Liver (tissue), 9 donors: Measurements from ENCODE around the gene C14orf93. TPM values are rescaled to one million over a fixed set of nuclear protein-coding genes. Genes with fewer than 3 reads are reported as not detected.

Experiments
- DNase-seq: peaks from one replicate; pipeline ENCODE4 v3.0.0-alpha.2; 2017; ENCODE audit warnings: low spot score
- H3K27ac ChIP-seq, 2 donors: one replicate each; pipeline ENCODE4 v1.7.0; 2013; ENCODE audit warnings: inconsistent platforms in 2 of 2, low read length in 2 of 2, control low read depth in 1 of 2, low read depth in 1 of 2, mild to moderate bottlenecking in 1 of 2
- H3K27me3 ChIP-seq, 4 donors: one replicate each; pipeline versions ENCODE4 v1.6.1 to v1.7.0; 2013; ENCODE audit warnings: low read length in 3 of 4, inconsistent platforms in 1 of 4, mild to moderate bottlenecking in 1 of 4, moderate library complexity in 1 of 4; ENCODE audit not compliant: control insufficient read depth in 4 of 4, insufficient read depth in 4 of 4
- H3K36me3 ChIP-seq, 4 donors: one replicate each; pipeline versions ENCODE4 v1.6.1 to v1.7.0; 2013; ENCODE audit warnings: low read length in 3 of 4, mild to moderate bottlenecking in 3 of 4, low read depth in 1 of 4, moderate library complexity in 1 of 4; ENCODE audit not compliant: control insufficient read depth in 4 of 4, insufficient read depth in 3 of 4
- H3K4me1 ChIP-seq, 4 donors: one replicate each; pipeline versions ENCODE4 v1.6.1 to v1.7.0; 2013; ENCODE audit warnings: low read length in 3 of 4, mild to moderate bottlenecking in 3 of 4, moderate library complexity in 1 of 4; ENCODE audit not compliant: control insufficient read depth in 4 of 4, insufficient read depth in 4 of 4
- H3K4me3 ChIP-seq, 3 donors: one replicate each; pipeline versions ENCODE4 v1.6.1 to v1.7.0; 2013; ENCODE audit warnings: low read length in 3 of 3, control low read depth in 1 of 3, low read depth in 1 of 3, mild to moderate bottlenecking in 1 of 3
- H3K9ac ChIP-seq, 2 donors: one replicate each; pipeline ENCODE4 v1.7.0; 2013; ENCODE audit warnings: low read length in 2 of 2, mild to moderate bottlenecking in 2 of 2, moderate library complexity in 2 of 2, control low read depth in 1 of 2, low read depth in 1 of 2
- H3K9me3 ChIP-seq, 4 donors: one replicate each; pipeline versions ENCODE4 v1.6.1 to v1.7.0; 2013; ENCODE audit warnings: low read length in 3 of 4; ENCODE audit not compliant: control insufficient read depth in 4 of 4
- EGR1 ChIP-seq, 2 donors: IDR thresholded peaks; 2 replicates each; pipeline ENCODE4 v1.6.1; 2016 to 2018; ENCODE audit warnings: antibody characterized with exemption in 2 of 2, low read depth in 2 of 2
- FOXA1 ChIP-seq: IDR thresholded peaks from 2 replicates; pipeline ENCODE4 v1.6.1; 2016; ENCODE audit warnings: antibody characterized with exemption
- FOXA2 ChIP-seq: IDR thresholded peaks from 2 replicates; pipeline ENCODE4 v1.6.1; 2016; ENCODE audit warnings: antibody characterized with exemption
- GABPA ChIP-seq, 2 donors: IDR thresholded peaks in 1 of 2; conservative IDR thresholded peaks in 1 of 2; 2 replicates each; pipeline ENCODE4 v1.6.1; 2016; ENCODE audit warnings: antibody characterized with exemption in 2 of 2, mild to moderate bottlenecking in 1 of 2, moderate library complexity in 1 of 2
- HNF4A ChIP-seq, 2 donors: conservative IDR thresholded peaks; 2 replicates each; pipeline ENCODE4 v1.6.1; 2016; ENCODE audit warnings: antibody characterized with exemption in 2 of 2, mild to moderate bottlenecking in 2 of 2
- NR2F2 ChIP-seq: IDR thresholded peaks from 2 replicates; pipeline ENCODE4 v1.6.1; 2016; ENCODE audit warnings: antibody characterized with exemption
- RAD21 ChIP-seq, 2 donors: IDR thresholded peaks; 2 replicates each; pipeline ENCODE4 v1.6.1; 2016; ENCODE audit warnings: antibody characterized with exemption in 2 of 2, mild to moderate bottlenecking in 2 of 2
- RXRA ChIP-seq, 2 donors: IDR thresholded peaks; 2 replicates each; pipeline ENCODE4 v1.6.1; 2017 to 2018; ENCODE audit warnings: antibody characterized with exemption in 2 of 2, mild to moderate bottlenecking in 1 of 2
- SP1 ChIP-seq: IDR thresholded peaks from 2 replicates; pipeline ENCODE4 v1.6.1; 2018; ENCODE audit warnings: antibody characterized with exemption, mild to moderate bottlenecking
- TAF1 ChIP-seq: conservative IDR thresholded peaks from 2 replicates; pipeline ENCODE4 v1.6.1; 2016; ENCODE audit warnings: antibody characterized with exemption, mild to moderate bottlenecking
- YY1 ChIP-seq: IDR thresholded peaks from 2 replicates; pipeline ENCODE4 v1.6.1; 2016; ENCODE audit warnings: antibody characterized with exemption, mild to moderate bottlenecking
- WGBS: extraction: QIAGEN DNeasy Blood & Tissue Kit; methylation state at CpG from one replicate; pipeline ENCODE4 v1.1.7; 2013; 5-methylcytosine and 5-hydroxymethylcytosine counted together
- polyA plus RNA-seq, 2 donors: library from polyadenylated mRNA; stranded (reverse) in 1 of 2; unstranded in 1 of 2; fragments of 200-250 nt in 1 of 2; fragments of >200 nt in 1 of 2; fragmentation: Nextera tagmentation in 1 of 2; extraction: Ambion mirVana in 1 of 2; gene quantifications; one replicate each; pipeline versions ENCODE4 v1.2.1 to v1.2.3, GENCODE V29; 2013 to 2015
- total RNA-seq, 2 donors: library from RNA; depleted of rRNA; stranded (reverse); fragments of >200 nt; gene quantifications; one replicate each; pipeline ENCODE4 v1.2.3, GENCODE V29; 2014
- TF ChIP-seq, protein P1 (sequence below): IDR thresholded peaks from 2 replicates; pipeline ENCODE4 v1.6.1; 2016; ENCODE audit warnings: antibody characterized with exemption, mild to moderate bottlenecking
- TF ChIP-seq, protein P2 (sequence below): IDR thresholded peaks from 2 replicates; pipeline ENCODE4 v1.6.1; 2016; ENCODE audit warnings: antibody characterized with exemption
- TF ChIP-seq, protein P3 (sequence below): fragments of 150-350 bp; IDR thresholded peaks from 2 replicates; pipeline ENCODE4 v1.5.1; 2017; ENCODE audit warnings: improper control_type of control experiment, low read depth, low read length; ENCODE audit not compliant: missing input control
- TF ChIP-seq, protein P4 (sequence below): IDR thresholded peaks from 2 replicates; pipeline ENCODE4 v1.6.1; 2016; ENCODE audit warnings: antibody characterized with exemption
- TF ChIP-seq, protein P5 (sequence below): IDR thresholded peaks from 2 replicates; pipeline ENCODE4 v1.6.1; 2016; ENCODE audit warnings: antibody characterized with exemption
- donor health status: healthy.
- donor health status: healthy.
- donor health status: healthy.
- donor health status: healthy.
- donor health status: healthy.

Gene C14orf93
- total and polyA plus RNA-seq, 4 donors: 2.1 to 7.1 (median 3.4) TPM

DNA sequence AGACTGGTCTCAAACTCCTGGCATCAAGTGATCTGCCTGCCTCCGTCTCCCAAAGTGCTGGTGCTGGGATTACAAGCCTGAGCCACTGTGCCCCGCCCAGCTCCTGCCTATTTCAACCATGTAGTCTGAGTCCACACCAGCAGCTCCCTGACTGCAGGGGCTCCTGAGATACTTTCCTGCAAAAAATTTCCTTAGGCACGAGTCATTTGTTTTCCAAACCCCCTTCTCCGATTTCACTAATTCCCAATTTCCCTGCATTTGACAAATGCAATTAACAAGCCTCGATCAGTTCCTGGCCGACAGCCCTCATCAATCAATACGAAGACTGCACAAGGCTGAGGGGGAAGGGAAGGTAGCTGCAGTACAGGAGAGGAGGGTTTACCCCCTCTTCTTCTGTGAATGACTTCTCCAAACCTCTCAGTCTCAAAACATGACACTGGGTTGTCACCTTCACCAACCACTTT lies 14.7 kb upstream of the C14orf93 start:
- H3K4me3 ChIP-seq: no peak overlapping the region
- WGBS: 68% methylated on average over 7 of the region's 7 CpGs
- no peak overlapping the region for H3K27ac ChIP-seq
- DNase-seq: no peak
- no peaks in the 10 kb centered on the region for H3K9me3 ChIP-seq
- no peak overlapping the region for H3K9ac ChIP-seq
- TF ChIP-seq, protein P1, sequence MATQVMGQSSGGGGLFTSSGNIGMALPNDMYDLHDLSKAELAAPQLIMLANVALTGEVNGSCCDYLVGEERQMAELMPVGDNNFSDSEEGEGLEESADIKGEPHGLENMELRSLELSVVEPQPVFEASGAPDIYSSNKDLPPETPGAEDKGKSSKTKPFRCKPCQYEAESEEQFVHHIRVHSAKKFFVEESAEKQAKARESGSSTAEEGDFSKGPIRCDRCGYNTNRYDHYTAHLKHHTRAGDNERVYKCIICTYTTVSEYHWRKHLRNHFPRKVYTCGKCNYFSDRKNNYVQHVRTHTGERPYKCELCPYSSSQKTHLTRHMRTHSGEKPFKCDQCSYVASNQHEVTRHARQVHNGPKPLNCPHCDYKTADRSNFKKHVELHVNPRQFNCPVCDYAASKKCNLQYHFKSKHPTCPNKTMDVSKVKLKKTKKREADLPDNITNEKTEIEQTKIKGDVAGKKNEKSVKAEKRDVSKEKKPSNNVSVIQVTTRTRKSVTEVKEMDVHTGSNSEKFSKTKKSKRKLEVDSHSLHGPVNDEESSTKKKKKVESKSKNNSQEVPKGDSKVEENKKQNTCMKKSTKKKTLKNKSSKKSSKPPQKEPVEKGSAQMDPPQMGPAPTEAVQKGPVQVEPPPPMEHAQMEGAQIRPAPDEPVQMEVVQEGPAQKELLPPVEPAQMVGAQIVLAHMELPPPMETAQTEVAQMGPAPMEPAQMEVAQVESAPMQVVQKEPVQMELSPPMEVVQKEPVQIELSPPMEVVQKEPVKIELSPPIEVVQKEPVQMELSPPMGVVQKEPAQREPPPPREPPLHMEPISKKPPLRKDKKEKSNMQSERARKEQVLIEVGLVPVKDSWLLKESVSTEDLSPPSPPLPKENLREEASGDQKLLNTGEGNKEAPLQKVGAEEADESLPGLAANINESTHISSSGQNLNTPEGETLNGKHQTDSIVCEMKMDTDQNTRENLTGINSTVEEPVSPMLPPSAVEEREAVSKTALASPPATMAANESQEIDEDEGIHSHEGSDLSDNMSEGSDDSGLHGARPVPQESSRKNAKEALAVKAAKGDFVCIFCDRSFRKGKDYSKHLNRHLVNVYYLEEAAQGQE: no peak
- TF ChIP-seq TAF1: no peak
- TF ChIP-seq, protein P2, sequence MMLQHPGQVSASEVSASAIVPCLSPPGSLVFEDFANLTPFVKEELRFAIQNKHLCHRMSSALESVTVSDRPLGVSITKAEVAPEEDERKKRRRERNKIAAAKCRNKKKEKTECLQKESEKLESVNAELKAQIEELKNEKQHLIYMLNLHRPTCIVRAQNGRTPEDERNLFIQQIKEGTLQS: no peak
- TF ChIP-seq, protein P3, sequence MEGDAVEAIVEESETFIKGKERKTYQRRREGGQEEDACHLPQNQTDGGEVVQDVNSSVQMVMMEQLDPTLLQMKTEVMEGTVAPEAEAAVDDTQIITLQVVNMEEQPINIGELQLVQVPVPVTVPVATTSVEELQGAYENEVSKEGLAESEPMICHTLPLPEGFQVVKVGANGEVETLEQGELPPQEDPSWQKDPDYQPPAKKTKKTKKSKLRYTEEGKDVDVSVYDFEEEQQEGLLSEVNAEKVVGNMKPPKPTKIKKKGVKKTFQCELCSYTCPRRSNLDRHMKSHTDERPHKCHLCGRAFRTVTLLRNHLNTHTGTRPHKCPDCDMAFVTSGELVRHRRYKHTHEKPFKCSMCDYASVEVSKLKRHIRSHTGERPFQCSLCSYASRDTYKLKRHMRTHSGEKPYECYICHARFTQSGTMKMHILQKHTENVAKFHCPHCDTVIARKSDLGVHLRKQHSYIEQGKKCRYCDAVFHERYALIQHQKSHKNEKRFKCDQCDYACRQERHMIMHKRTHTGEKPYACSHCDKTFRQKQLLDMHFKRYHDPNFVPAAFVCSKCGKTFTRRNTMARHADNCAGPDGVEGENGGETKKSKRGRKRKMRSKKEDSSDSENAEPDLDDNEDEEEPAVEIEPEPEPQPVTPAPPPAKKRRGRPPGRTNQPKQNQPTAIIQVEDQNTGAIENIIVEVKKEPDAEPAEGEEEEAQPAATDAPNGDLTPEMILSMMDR: no peak
- TF ChIP-seq, protein P4, sequence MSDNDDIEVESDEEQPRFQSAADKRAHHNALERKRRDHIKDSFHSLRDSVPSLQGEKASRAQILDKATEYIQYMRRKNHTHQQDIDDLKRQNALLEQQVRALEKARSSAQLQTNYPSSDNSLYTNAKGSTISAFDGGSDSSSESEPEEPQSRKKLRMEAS: no peak
- TF ChIP-seq RXRA (IDR thresholded peaks at IDR 0.05): no peak
- TF ChIP-seq FOXA2: no peak
- no peak for TF ChIP-seq EGR1 (IDR thresholded peaks at IDR 0.05; ENCODE audit: low read depth in 2 of 2)
- no peak for TF ChIP-seq YY1
- H3K4me1 ChIP-seq: peaks cover 0 to 2% (median 0%) of the 10 kb centered on the region in 4 donors
- H3K27me3 ChIP-seq: no peaks in the 10 kb centered on the region
- H3K36me3 ChIP-seq: peaks cover 5 to 28% (median 12%) of the 10 kb centered on the region in 4 donors

DNA sequence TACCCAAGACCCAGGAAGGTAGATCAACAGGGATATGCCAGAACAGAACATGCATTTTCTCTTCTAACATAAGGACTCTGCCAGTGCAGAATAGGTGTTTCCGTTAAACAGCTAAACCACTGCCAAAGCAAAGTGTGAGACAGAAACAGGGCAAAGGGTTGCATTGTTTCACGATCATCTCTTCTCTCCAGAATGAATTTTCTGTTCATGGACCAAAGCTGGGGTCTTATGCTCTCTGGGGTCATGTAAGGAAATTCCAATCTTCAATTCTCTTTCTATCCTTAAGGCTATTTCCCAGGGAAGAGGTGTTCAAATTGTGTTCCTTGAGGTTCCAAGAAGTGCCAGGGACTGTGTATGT lies 13.8 kb upstream of the C14orf93 start:
- no peak for DNase-seq
- WGBS: 92% methylated on average over 2 of the region's 2 CpGs
- H3K9ac ChIP-seq: no peak overlapping the region
- peaks cover 3 to 23% (median 10%) of the 10 kb centered on the region in 4 donors for H3K36me3 ChIP-seq
- H3K27me3 ChIP-seq: no peaks in the 10 kb centered on the region
- no peak overlapping the region for H3K4me3 ChIP-seq
- peaks cover 0 to 2% (median 0%) of the 10 kb centered on the region in 4 donors for H3K4me1 ChIP-seq
- H3K9me3 ChIP-seq: no peaks in the 10 kb centered on the region
- no peak overlapping the region for H3K27ac ChIP-seq
- TF ChIP-seq FOXA2: no peak
- no peak for TF ChIP-seq NR2F2
- TF ChIP-seq, protein P3: no peak
- TF ChIP-seq, protein P4: no peak
- TF ChIP-seq TAF1: no peak
- TF ChIP-seq EGR1 (IDR thresholded peaks at IDR 0.05; ENCODE audit: low read depth in 2 of 2): no peak
- TF ChIP-seq, protein P2: no peak
- TF ChIP-seq GABPA (IDR thresholded peaks at IDR 0.05 in 1 of 2, conservative IDR thresholded peaks at IDR 0.05 in 1 of 2): no peak
- TF ChIP-seq SP1: no peak
- TF ChIP-seq RAD21 (IDR thresholded peaks at IDR 0.05): no peak
- TF ChIP-seq, protein P1: no peak
- no peak for TF ChIP-seq HNF4A (conservative IDR thresholded peaks at IDR 0.05)
- no peak for TF ChIP-seq FOXA1
- TF ChIP-seq, protein P5, sequence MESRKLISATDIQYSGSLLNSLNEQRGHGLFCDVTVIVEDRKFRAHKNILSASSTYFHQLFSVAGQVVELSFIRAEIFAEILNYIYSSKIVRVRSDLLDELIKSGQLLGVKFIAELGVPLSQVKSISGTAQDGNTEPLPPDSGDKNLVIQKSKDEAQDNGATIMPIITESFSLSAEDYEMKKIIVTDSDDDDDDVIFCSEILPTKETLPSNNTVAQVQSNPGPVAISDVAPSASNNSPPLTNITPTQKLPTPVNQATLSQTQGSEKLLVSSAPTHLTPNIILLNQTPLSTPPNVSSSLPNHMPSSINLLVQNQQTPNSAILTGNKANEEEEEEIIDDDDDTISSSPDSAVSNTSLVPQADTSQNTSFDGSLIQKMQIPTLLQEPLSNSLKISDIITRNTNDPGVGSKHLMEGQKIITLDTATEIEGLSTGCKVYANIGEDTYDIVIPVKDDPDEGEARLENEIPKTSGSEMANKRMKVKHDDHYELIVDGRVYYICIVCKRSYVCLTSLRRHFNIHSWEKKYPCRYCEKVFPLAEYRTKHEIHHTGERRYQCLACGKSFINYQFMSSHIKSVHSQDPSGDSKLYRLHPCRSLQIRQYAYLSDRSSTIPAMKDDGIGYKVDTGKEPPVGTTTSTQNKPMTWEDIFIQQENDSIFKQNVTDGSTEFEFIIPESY: no peak
- no peak for TF ChIP-seq RXRA (IDR thresholded peaks at IDR 0.05)
